Breast epithelium (tissue), 4 donors: ENCODE results near the gene SLC6A7. TPM values are rescaled to one million over a fixed set of nuclear protein-coding genes. Genes with fewer than 3 reads are reported as not detected.
"Not testable (repeated sequence)": the region's sequence is repeated elsewhere in the genome, so short reads cannot be mapped to it uniquely, and the experiment has no call there.

Experiments used
- DNase-seq, 2 donors: peaks; one replicate each; pipeline ENCODE4 v3.0.0-alpha.2; 2019; ENCODE audit warnings: low spot score in 2 of 2
- H3K27ac ChIP-seq, 2 donors: fragments of 200-600 bp; sonication (generic) in 1 of 2; one replicate each; pipeline ENCODE4 v1.5.1; 2016 to 2019; ENCODE audit warnings: mild to moderate bottlenecking in 1 of 2
- H3K27me3 ChIP-seq, 2 donors: fragments of 200-600 bp; sonication (generic) in 1 of 2; one replicate each; pipeline versions ENCODE4 v1.5.1 to v1.6.0; 2017 to 2019; ENCODE audit warnings: control low read depth in 1 of 2, mild to moderate bottlenecking in 1 of 2
- H3K36me3 ChIP-seq: fragments of 200-600 bp; one replicate; pipeline ENCODE4 v1.5.1; 2019
- H3K4me1 ChIP-seq, 2 donors: fragments of 200-600 bp; sonication (generic); one replicate each; pipeline ENCODE4 v1.5.1; 2016 to 2019; ENCODE audit warnings: control low read depth in 1 of 2
- H3K4me3 ChIP-seq, 3 donors: fragments of 200-600 bp; sonication (generic); 1 replicate in 2 of 3; 2 replicates in 1 of 3; pipeline ENCODE4 v1.5.1; 2016 to 2019; ENCODE audit warnings: mild to moderate bottlenecking in 3 of 3, moderate library complexity in 2 of 3
- H3K9me3 ChIP-seq, 2 donors: fragments of 200-600 bp; sonication (generic) in 1 of 2; one replicate each; pipeline ENCODE4 v1.5.1; 2016 to 2019; ENCODE audit warnings: control low read depth in 1 of 2
- POLR2A ChIP-seq: fragments of 450-650 bp; IDR thresholded peaks from one replicate; pipeline ENCODE4 v1.6.1; 2016; ENCODE audit warnings: antibody characterized with exemption, mild to moderate bottlenecking, moderate library complexity
- POLR2AphosphoS5 ChIP-seq, 3 donors: sonication (generic); formaldehyde crosslinking; IDR thresholded peaks; one replicate each; pipeline ENCODE4 v1.6.1; 2017; ENCODE audit warnings: antibody characterized with exemption in 3 of 3
- intact Hi-C: fragments of 100-400 bp; cut with DNase I; formaldehyde crosslinking; loops from one replicate; pipeline ENCODE4 v1.15.1; 2023; ENCODE audit warnings: low total_unique reads
- total RNA-seq, 3 donors: library from RNA; depleted of rRNA; stranded (reverse); fragments of >200 nt; gene quantifications; one replicate each; pipeline ENCODE4 v1.1.0, GENCODE V29; 2016
- TF ChIP-seq, protein P1 (sequence below), 3 donors: fragments of 450-650 bp; IDR thresholded peaks; one replicate each; pipeline ENCODE4 v1.5.1; 2016 to 2017; ENCODE audit warnings: antibody characterized with exemption in 3 of 3, mild to moderate bottlenecking in 3 of 3, moderate library complexity in 3 of 3

Gene SLC6A7
- total RNA-seq, 3 donors from 2014 or later: 0.15 to 0.16 TPM; not detected in 1

GRCh38 chr5:150229571-150229970, 39.7 kb downstream of the SLC6A7 start:
- no peaks in the 10 kb centered on the region for H3K4me1 ChIP-seq
- H3K4me3 ChIP-seq: no peak overlapping the region
- no peaks in the 10 kb centered on the region for H3K27me3 ChIP-seq
- H3K9me3 ChIP-seq: no peaks in the 10 kb centered on the region
- no peak for TF ChIP-seq POLR2AphosphoS5 (IDR thresholded peaks at IDR 0.05)
- TF ChIP-seq POLR2A: no peak
- TF ChIP-seq, protein P1, sequence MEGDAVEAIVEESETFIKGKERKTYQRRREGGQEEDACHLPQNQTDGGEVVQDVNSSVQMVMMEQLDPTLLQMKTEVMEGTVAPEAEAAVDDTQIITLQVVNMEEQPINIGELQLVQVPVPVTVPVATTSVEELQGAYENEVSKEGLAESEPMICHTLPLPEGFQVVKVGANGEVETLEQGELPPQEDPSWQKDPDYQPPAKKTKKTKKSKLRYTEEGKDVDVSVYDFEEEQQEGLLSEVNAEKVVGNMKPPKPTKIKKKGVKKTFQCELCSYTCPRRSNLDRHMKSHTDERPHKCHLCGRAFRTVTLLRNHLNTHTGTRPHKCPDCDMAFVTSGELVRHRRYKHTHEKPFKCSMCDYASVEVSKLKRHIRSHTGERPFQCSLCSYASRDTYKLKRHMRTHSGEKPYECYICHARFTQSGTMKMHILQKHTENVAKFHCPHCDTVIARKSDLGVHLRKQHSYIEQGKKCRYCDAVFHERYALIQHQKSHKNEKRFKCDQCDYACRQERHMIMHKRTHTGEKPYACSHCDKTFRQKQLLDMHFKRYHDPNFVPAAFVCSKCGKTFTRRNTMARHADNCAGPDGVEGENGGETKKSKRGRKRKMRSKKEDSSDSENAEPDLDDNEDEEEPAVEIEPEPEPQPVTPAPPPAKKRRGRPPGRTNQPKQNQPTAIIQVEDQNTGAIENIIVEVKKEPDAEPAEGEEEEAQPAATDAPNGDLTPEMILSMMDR (IDR thresholded peaks at IDR 0.05): no peak
- no peak overlapping the region for H3K27ac ChIP-seq
- no peaks in the 10 kb centered on the region for H3K36me3 ChIP-seq
- DNase-seq: no peak
- intact Hi-C loops: no loop called here

GRCh38 chr5:150230842-150231241, 41.0 kb downstream of the SLC6A7 start:
- intact Hi-C loops: no loop called here
- Histone ChIP-seq H3K4me3 (no peak overlapping the region), H3K36me3 (no peaks in the 10 kb centered on the region), H3K4me1 (no peaks in the 10 kb centered on the region), H3K9me3 (no peaks in the 10 kb centered on the region), H3K27me3 (no peaks in the 10 kb centered on the region), H3K27ac (no peak overlapping the region)
- TF ChIP-seq POLR2A (no peak), POLR2AphosphoS5 (IDR thresholded peaks at IDR 0.05) (no peak)
- TF ChIP-seq, protein P1 (IDR thresholded peaks at IDR 0.05): no peak
- no peak for DNase-seq

DNA sequence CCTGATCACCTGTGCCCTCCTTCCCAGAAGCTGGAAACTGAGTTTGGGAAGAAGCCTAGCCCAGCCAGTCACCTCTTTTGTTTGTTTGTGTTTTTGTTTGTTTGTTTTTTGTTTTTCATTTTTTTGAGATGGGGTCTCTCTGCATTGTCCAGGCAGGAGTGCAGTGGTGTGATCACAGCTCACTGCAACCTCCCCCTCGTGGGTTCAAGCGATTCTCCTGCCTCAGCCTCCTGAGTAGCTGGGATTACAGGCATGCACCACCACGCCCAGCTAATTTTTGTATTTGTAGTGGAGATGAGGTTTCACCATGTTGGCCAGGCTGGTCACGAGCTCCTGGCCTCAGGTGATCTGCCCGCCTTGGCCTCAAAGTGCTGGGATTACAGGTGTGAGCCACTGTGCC, 43.8 kb downstream of the SLC6A7 start:
- H3K36me3 ChIP-seq, H3K4me1 ChIP-seq, H3K4me3 ChIP-seq, intact Hi-C loops, H3K9me3 ChIP-seq, H3K27me3 ChIP-seq, DNase-seq, H3K27ac ChIP-seq: not testable (repeated sequence)

GRCh38 chr5:150234576-150235499, 45.0 kb downstream of the SLC6A7 start:
- no peak for TF ChIP-seq POLR2A
- TF ChIP-seq POLR2AphosphoS5 (IDR thresholded peaks at IDR 0.05): no peak
- TF ChIP-seq, protein P1 (IDR thresholded peaks at IDR 0.05): no peak
- H3K4me1 ChIP-seq: no peaks in the 10 kb centered on the region
- intact Hi-C loops: no loop called here
- H3K27me3 ChIP-seq: no peaks in the 10 kb centered on the region
- no peak overlapping the region for H3K4me3 ChIP-seq
- H3K27ac ChIP-seq: no peak overlapping the region
- no peaks in the 10 kb centered on the region for H3K36me3 ChIP-seq
- no peak for DNase-seq
- H3K9me3 ChIP-seq: no peaks in the 10 kb centered on the region

DNA sequence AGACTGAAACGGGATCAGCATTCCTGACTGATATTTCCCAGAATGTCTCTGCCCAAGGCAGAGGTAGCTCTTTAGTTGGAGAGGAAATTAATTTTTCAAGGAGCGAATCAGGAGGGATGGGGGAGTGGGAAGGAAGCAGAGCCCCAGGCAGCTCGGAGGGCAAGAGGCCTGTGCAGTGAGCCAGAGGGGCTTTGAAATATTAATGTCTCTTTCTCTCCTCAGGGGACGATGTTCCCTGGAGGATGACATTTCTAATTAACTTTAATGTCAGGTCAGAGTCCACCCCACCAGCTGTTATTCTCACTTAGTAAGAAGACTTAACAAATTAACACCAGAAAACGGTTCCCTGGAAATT, 45.6 kb downstream of the SLC6A7 start:
- no peaks in the 10 kb centered on the region for H3K36me3 ChIP-seq
- TF ChIP-seq POLR2AphosphoS5 (IDR thresholded peaks at IDR 0.05): no peak
- TF ChIP-seq, protein P1 (IDR thresholded peaks at IDR 0.05): no peak
- TF ChIP-seq POLR2A: no peak
- H3K27ac ChIP-seq: no peak overlapping the region
- no peak for DNase-seq
- H3K4me3 ChIP-seq: no peak overlapping the region
- no peaks in the 10 kb centered on the region for H3K9me3 ChIP-seq
- intact Hi-C loops: no loop called here
- H3K4me1 ChIP-seq: no peaks in the 10 kb centered on the region
- no peaks in the 10 kb centered on the region for H3K27me3 ChIP-seq
